ENCODE results near the gene ALDH7A1. TPM values are rescaled to one million over a fixed set of nuclear protein-coding genes. Genes with fewer than 3 reads are reported as not detected.
"Not testable (repeated sequence)": the region's sequence is repeated elsewhere in the genome, so short reads cannot be mapped to it uniquely, and the experiment has no call there.

The ALDH7A1 gene
- total RNA-seq, 5 donors from 2014 or later (not counting 1 experiment from before 2014, with no cell fraction given) = 1.2 to 3.3 (median 2.1) TPM

GRCh38 chr5:126600631-126601511, 5.9 kb upstream of the ALDH7A1 start, which contains the start of gene PHAX:
Gene PHAX, plus strand, starts transcription at chr5:126600947. Its CDS starts 16 bp downstream, at chr5:126600963.
- Histone ChIP-seq H3K27ac (ENCODE audit: low read length) (peak within 1 kb of the TSS; percentile 76), H3K36me3 (ENCODE audit: control insufficient read depth in 2 of 2, extremely low read depth in 1 of 2, insufficient read depth in 1 of 2, low read length in 1 of 2) (peaks cover 0 to 25% of the 10 kb centered on the region in 2 donors), H3K27me3 (replicated peaks in 1 of 2; ENCODE audit: control insufficient read depth in 2 of 2, extremely low read depth in 1 of 2, insufficient read depth in 2 of 2, low read length in 1 of 2) (no peaks in the 10 kb centered on the region), H3K4me3 (ENCODE audit: control insufficient read depth in 1 of 2, extremely low read depth in 1 of 2, low read length in 1 of 2) (peak within 1 kb of the TSS; percentile 79 to 90), H3K4me1 (ENCODE audit: control insufficient read depth in 1 of 2, extremely low read depth in 1 of 2, insufficient read depth in 2 of 2, low read length in 2 of 2) (peaks cover 2 to 34% of the 10 kb centered on the region in 2 experiments), H3K9me3 (no peaks in the 10 kb centered on the region)
- WGBS (ENCODE audit: insufficient coverage) = 3% methylated on average over 78 of the region's 79 CpGs
- peaks cover 13% of the 10 kb centered on the region for H3K36me3 Mint-ChIP-seq
- H3K4me1 Mint-ChIP-seq = peaks cover 22 to 38% (median 37%) of the 10 kb centered on the region in 3 donors
- H3K27ac Mint-ChIP-seq = peak within 1 kb of the TSS; percentile 94 to 95
- H3K4me3 Mint-ChIP-seq = peak within 1 kb of the TSS; percentile 87 to 97 (median 94)
- DNase-seq (peak; percentile 48 to 84 (median 67)), ATAC-seq (replicated peaks in 1 of 4) (peak; percentile 92 to 96 (median 94))
- POLR2A ChIA-PET = interaction anchor here in 1 of 2 donors (0.6 kb wide), 1 partner anchor 23 kb away, joined by 5 read pairs; no protein-coding TSS in a partner anchor
- H3K9me3 Mint-ChIP-seq = no peaks in the 10 kb centered on the region
- CTCF ChIA-PET = interaction anchor here (0.5 to 1.9 kb wide), 11 partner anchors 8 to 262 kb away, joined by 3 to 14 read pairs (median 4); no protein-coding TSS in a partner anchor
- peaks cover 0 to 2% of the 10 kb centered on the region in 2 donors for H3K27me3 Mint-ChIP-seq

GRCh38 chr5:126599971-126600630, 5.1 kb upstream of the ALDH7A1 start:
- not testable (repeated sequence) for H3K9me3 ChIP-seq; H3K9me3 Mint-ChIP-seq; H3K27me3 ChIP-seq (replicated peaks in 1 of 2; ENCODE audit: control insufficient read depth in 2 of 2, extremely low read depth in 1 of 2, insufficient read depth in 2 of 2, low read length in 1 of 2); DNase-seq; H3K27me3 Mint-ChIP-seq; H3K36me3 Mint-ChIP-seq; H3K27ac ChIP-seq (ENCODE audit: low read length); ATAC-seq (replicated peaks in 1 of 4)
- Histone ChIP-seq H3K36me3 (ENCODE audit: control insufficient read depth in 2 of 2, extremely low read depth in 1 of 2, insufficient read depth in 1 of 2, low read length in 1 of 2) (peaks cover 0 to 17% of the 10 kb centered on the region in 2 donors), H3K4me3 (ENCODE audit: control insufficient read depth in 1 of 2, extremely low read depth in 1 of 2, low read length in 1 of 2) (peak overlapping the region in 1 of 2 donors; percentile 79), H3K4me1 (ENCODE audit: control insufficient read depth in 1 of 2, extremely low read depth in 1 of 2, insufficient read depth in 2 of 2, low read length in 2 of 2) (peaks cover 2 to 33% of the 10 kb centered on the region in 2 experiments)
- H3K27ac Mint-ChIP-seq = peak overlapping the region; percentile 67 to 83
- ChIA-PET POLR2A (interaction anchor here in 1 of 2 donors (0.6 kb wide), 1 partner anchor 22 kb away, joined by 5 read pairs; no protein-coding TSS in a partner anchor), CTCF (interaction anchor here (0.5 to 1.9 kb wide), 6 partner anchors 42 to 249 kb away, joined by 3 to 14 read pairs (median 7); no protein-coding TSS in a partner anchor)
- 53% methylated on average over 5 of the region's 15 CpGs for WGBS (ENCODE audit: insufficient coverage)
- H3K4me1 Mint-ChIP-seq = peaks cover 14 to 34% (median 32%) of the 10 kb centered on the region in 3 donors
- H3K4me3 Mint-ChIP-seq = peak overlapping the region; percentile 87 to 97 (median 94)

GRCh38 chr5:126599499-126599898, 4.5 kb upstream of the ALDH7A1 start:
- POLR2A ChIA-PET = interaction anchor here (0.6 kb wide), 2 partner anchors 284 to 1490 kb away, joined by 3 to 7 read pairs; no protein-coding TSS in a partner anchor
- no peaks in the 10 kb centered on the region for H3K9me3 ChIP-seq
- peaks cover 2 to 35% of the 10 kb centered on the region in 2 experiments for H3K4me1 ChIP-seq (ENCODE audit: control insufficient read depth in 1 of 2, extremely low read depth in 1 of 2, insufficient read depth in 2 of 2, low read length in 2 of 2)
- no peak overlapping the region for H3K27ac Mint-ChIP-seq
- peak overlapping the region; percentile 17 to 94 (median 87) for H3K4me3 Mint-ChIP-seq
- H3K4me1 Mint-ChIP-seq = peaks cover 13 to 38% (median 35%) of the 10 kb centered on the region in 3 donors
- no peak overlapping the region for H3K27ac ChIP-seq (ENCODE audit: low read length)
- DNase-seq (no peak), ATAC-seq (replicated peaks in 1 of 4) (no peak)
- WGBS (ENCODE audit: insufficient coverage) = 80% methylated on average over 1 of the region's 7 CpGs
- CTCF ChIA-PET = interaction anchor here in 1 of 2 donors (0.6 kb wide), 1 partner anchor 59 kb away, joined by 3 read pairs; no protein-coding TSS in a partner anchor
- H3K9me3 Mint-ChIP-seq = no peaks in the 10 kb centered on the region
- H3K36me3 Mint-ChIP-seq = peaks cover 9% of the 10 kb centered on the region
- H3K36me3 ChIP-seq (ENCODE audit: control insufficient read depth in 2 of 2, extremely low read depth in 1 of 2, insufficient read depth in 1 of 2, low read length in 1 of 2) = peaks cover 0 to 14% of the 10 kb centered on the region in 2 donors
- no peak overlapping the region for H3K4me3 ChIP-seq (ENCODE audit: control insufficient read depth in 1 of 2, extremely low read depth in 1 of 2, low read length in 1 of 2)
- H3K27me3 Mint-ChIP-seq = peaks cover 0 to 6% of the 10 kb centered on the region in 2 donors
- H3K27me3 ChIP-seq (replicated peaks in 1 of 2; ENCODE audit: control insufficient read depth in 2 of 2, extremely low read depth in 1 of 2, insufficient read depth in 2 of 2, low read length in 1 of 2) = peaks cover 0 to 10% of the 10 kb centered on the region in 2 experiments

GRCh38 chr5:126597156-126597555, 2.1 kb upstream of the ALDH7A1 start:
- ChIA-PET CTCF (interaction anchor here in 1 of 2 donors (0.6 kb wide), 1 partner anchor 11 kb away, joined by 3 read pairs; no protein-coding TSS in a partner anchor), POLR2A (no interaction called here)
- H3K4me3 Mint-ChIP-seq = peak overlapping the region in 1 of 3 donors; percentile 88
- no peak overlapping the region for H3K4me3 ChIP-seq (ENCODE audit: control insufficient read depth in 1 of 2, extremely low read depth in 1 of 2, low read length in 1 of 2)
- H3K27ac ChIP-seq (ENCODE audit: low read length) = no peak overlapping the region
- H3K27ac Mint-ChIP-seq = no peak overlapping the region
- H3K9me3 Mint-ChIP-seq = no peaks in the 10 kb centered on the region
- no peaks in the 10 kb centered on the region for H3K36me3 ChIP-seq (ENCODE audit: control insufficient read depth in 2 of 2, extremely low read depth in 1 of 2, insufficient read depth in 1 of 2, low read length in 1 of 2)
- H3K9me3 ChIP-seq = no peaks in the 10 kb centered on the region
- DNase-seq (no peak), ATAC-seq (replicated peaks in 1 of 4) (no peak)
- peaks cover 15 to 28% (median 27%) of the 10 kb centered on the region in 3 donors for H3K4me1 Mint-ChIP-seq
- WGBS (ENCODE audit: insufficient coverage) = 88% methylated on average over 1 of the region's 4 CpGs
- H3K27me3 Mint-ChIP-seq = peaks cover 0 to 14% of the 10 kb centered on the region in 2 donors
- no peaks in the 10 kb centered on the region for H3K36me3 Mint-ChIP-seq
- peaks cover 4 to 29% of the 10 kb centered on the region in 2 experiments for H3K4me1 ChIP-seq (ENCODE audit: control insufficient read depth in 1 of 2, extremely low read depth in 1 of 2, insufficient read depth in 2 of 2, low read length in 2 of 2)
- H3K27me3 ChIP-seq (replicated peaks in 1 of 2; ENCODE audit: control insufficient read depth in 2 of 2, extremely low read depth in 1 of 2, insufficient read depth in 2 of 2, low read length in 1 of 2) = peaks cover 0 to 16% of the 10 kb centered on the region in 2 experiments

GRCh38 chr5:126595486-126596083, 566 bp upstream of the ALDH7A1 start:
- peak overlapping the region in 1 of 2 donors; percentile 44 for H3K27ac Mint-ChIP-seq
- 79% methylated on average over 15 of the region's 22 CpGs for WGBS (ENCODE audit: insufficient coverage)
- peak overlapping the region; percentile 55 to 82 for H3K4me3 ChIP-seq (ENCODE audit: control insufficient read depth in 1 of 2, extremely low read depth in 1 of 2, low read length in 1 of 2)

More at GRCh38 chr5:126595486-126596083, 566 bp upstream of the ALDH7A1 start:
- ChIA-PET POLR2A (interaction anchor here in 1 of 2 donors (0.6 to 0.7 kb wide), 2 partner anchors 10 to 218 kb away, joined by 3 to 11 read pairs; no protein-coding TSS in a partner anchor), CTCF (interaction anchor here (0.5 to 2.2 kb wide), 7 partner anchors 9 to 128 kb away, joined by 3 to 12 read pairs (median 3); no protein-coding TSS in a partner anchor)
- no peaks in the 10 kb centered on the region for H3K9me3 Mint-ChIP-seq
- no peaks in the 10 kb centered on the region for H3K9me3 ChIP-seq
- peak overlapping the region; percentile 81 to 88 (median 83) for H3K4me3 Mint-ChIP-seq
- no peak overlapping the region for H3K27ac ChIP-seq (ENCODE audit: low read length)
- H3K27me3 Mint-ChIP-seq = peaks cover 0 to 18% of the 10 kb centered on the region in 2 donors
- peaks cover 15 to 19% (median 18%) of the 10 kb centered on the region in 3 donors for H3K4me1 Mint-ChIP-seq
- H3K4me1 ChIP-seq (ENCODE audit: control insufficient read depth in 1 of 2, extremely low read depth in 1 of 2, insufficient read depth in 2 of 2, low read length in 2 of 2) = peaks cover 3 to 19% of the 10 kb centered on the region in 2 experiments
- H3K36me3 ChIP-seq (ENCODE audit: control insufficient read depth in 2 of 2, extremely low read depth in 1 of 2, insufficient read depth in 1 of 2, low read length in 1 of 2) = no peaks in the 10 kb centered on the region
- no peaks in the 10 kb centered on the region for H3K36me3 Mint-ChIP-seq
- ATAC-seq (replicated peaks in 1 of 4) (peak in 1 of 4 experiments; percentile 24), DNase-seq (peak in 1 of 35 experiments; percentile 8)
- peaks cover 0 to 21% of the 10 kb centered on the region in 2 experiments for H3K27me3 ChIP-seq (replicated peaks in 1 of 2; ENCODE audit: control insufficient read depth in 2 of 2, extremely low read depth in 1 of 2, insufficient read depth in 2 of 2, low read length in 1 of 2)

Measured in T-cell (primary cell).